A549 (cell line): ENCODE results near the gene EFTUD2.
"Not testable (repeated sequence)": the region's sequence is repeated elsewhere in the genome, so short reads cannot be mapped to it uniquely, and the experiment has no call there.

Source experiments
- TF ChIP-seq, protein P1 (sequence below): IDR thresholded peaks from 2 replicates; pipeline ENCODE4 v1.6.1; 2012
- TF ChIP-seq, protein P2 (sequence below): fragments of >200 bp; sonication (Bioruptor Twin); formaldehyde crosslinking; IDR thresholded peaks from 3 replicates; pipeline ENCODE4 v1.5.1; 2016

DNA sequence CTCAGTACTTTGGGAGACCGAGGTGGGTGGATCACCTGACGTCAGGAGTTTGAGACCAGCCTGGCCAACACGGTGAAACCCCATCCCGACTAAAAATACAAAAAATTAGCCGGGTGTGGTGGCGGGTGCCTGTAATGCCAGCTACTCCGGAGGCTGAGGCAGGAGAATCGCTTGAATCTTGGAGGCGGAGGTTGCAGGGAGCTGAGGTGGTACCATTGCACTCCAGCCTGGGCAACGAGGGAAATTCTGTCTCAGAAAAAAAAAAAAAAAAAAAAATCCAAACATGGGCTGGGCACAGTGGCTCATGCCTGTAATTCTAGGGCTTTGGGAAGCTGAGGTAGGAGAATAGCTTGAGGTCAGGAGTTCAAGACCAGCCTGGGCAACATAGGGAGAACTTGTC, 46.4 kb upstream of the EFTUD2 start:
- TF ChIP-seq, protein P1, sequence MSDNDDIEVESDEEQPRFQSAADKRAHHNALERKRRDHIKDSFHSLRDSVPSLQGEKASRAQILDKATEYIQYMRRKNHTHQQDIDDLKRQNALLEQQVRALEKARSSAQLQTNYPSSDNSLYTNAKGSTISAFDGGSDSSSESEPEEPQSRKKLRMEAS, result not testable (repeated sequence)
- TF ChIP-seq, protein P2, sequence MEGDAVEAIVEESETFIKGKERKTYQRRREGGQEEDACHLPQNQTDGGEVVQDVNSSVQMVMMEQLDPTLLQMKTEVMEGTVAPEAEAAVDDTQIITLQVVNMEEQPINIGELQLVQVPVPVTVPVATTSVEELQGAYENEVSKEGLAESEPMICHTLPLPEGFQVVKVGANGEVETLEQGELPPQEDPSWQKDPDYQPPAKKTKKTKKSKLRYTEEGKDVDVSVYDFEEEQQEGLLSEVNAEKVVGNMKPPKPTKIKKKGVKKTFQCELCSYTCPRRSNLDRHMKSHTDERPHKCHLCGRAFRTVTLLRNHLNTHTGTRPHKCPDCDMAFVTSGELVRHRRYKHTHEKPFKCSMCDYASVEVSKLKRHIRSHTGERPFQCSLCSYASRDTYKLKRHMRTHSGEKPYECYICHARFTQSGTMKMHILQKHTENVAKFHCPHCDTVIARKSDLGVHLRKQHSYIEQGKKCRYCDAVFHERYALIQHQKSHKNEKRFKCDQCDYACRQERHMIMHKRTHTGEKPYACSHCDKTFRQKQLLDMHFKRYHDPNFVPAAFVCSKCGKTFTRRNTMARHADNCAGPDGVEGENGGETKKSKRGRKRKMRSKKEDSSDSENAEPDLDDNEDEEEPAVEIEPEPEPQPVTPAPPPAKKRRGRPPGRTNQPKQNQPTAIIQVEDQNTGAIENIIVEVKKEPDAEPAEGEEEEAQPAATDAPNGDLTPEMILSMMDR, result not testable (repeated sequence)
